HG03565 (cell line): Measurements from ENCODE around the gene ACP2.

Experiments
- ATAC-seq: cut with Tn5 transposase; IDR thresholded peaks from one replicate; pipeline ENCODE4 v1.9.1; 2021; ENCODE audit warnings: mild to moderate bottlenecking, moderate library complexity; ENCODE audit not compliant: unreplicated experiment

The ACP2 gene

GRCh38 chr11:47269002-47269828, 20.6 kb upstream of the ACP2 start:
- ATAC-seq: peak; percentile 24

- ATAC-seq: no peak
Measured at GRCh38 chr11:47268448-47269001, 19.9 kb upstream of the ACP2 start.

- ATAC-seq: no peak
Measured at GRCh38 chr11:47267876-47268275, 19.3 kb upstream of the ACP2 start.

- no peak for ATAC-seq
Measured at GRCh38 chr11:47264521-47264920, 15.9 kb upstream of the ACP2 start.

- ATAC-seq: no peak
Measured at GRCh38 chr11:47264119-47264518, 15.5 kb upstream of the ACP2 start.

GRCh38 chr11:47261291-47261800, 12.7 kb upstream of the ACP2 start:
- no peak for ATAC-seq

- ATAC-seq: no peak
Measured at GRCh38 chr11:47260366-47260765, 11.8 kb upstream of the ACP2 start.

GRCh38 chr11:47259232-47259977, 10.8 kb upstream of the ACP2 start:
- peak; percentile 51 for ATAC-seq

- no peak for ATAC-seq
Measured at GRCh38 chr11:47258317-47258902, 9.8 kb upstream of the ACP2 start.

GRCh38 chr11:47257517-47258316, 9.1 kb upstream of the ACP2 start, which contains the start of gene NR1H3:
Gene NR1H3, plus strand, starts transcription at chr11:47257996. Its CDS starts 1,221 bp downstream, at chr11:47259217.
- no peak for ATAC-seq

- ATAC-seq: no peak
Measured at GRCh38 chr11:47257177-47257516, 8.5 kb upstream of the ACP2 start.

- ATAC-seq: no peak
Measured at GRCh38 chr11:47256374-47256773, 7.8 kb upstream of the ACP2 start.

GRCh38 chr11:47254386-47254785, 5.8 kb upstream of the ACP2 start:
- ATAC-seq: no peak

- ATAC-seq: no peak
Measured at GRCh38 chr11:47253660-47254059, 5.0 kb upstream of the ACP2 start.

GRCh38 chr11:47251751-47252150, 3.1 kb upstream of the ACP2 start:
- ATAC-seq: no peak

GRCh38 chr11:47249378-47249715, 733 bp upstream of the ACP2 start:
- no peak for ATAC-seq

GRCh38 chr11:47248304-47248663, 330 bp downstream of the ACP2 start:
- ATAC-seq: peak; percentile 11

- ATAC-seq: no peak
Measured at GRCh38 chr11:47247502-47247901, 1.1 kb downstream of the ACP2 start.

- no peak for ATAC-seq
Measured at GRCh38 chr11:47245611-47246357, 2.8 kb downstream of the ACP2 start.
